Dermis lymphatic vessel endothelial cell (primary cell): ENCODE data around the gene ATP2B3. TPM values are rescaled to one million over a fixed set of nuclear protein-coding genes. Genes with fewer than 3 reads are reported as not detected.

Experiments used
- total RNA-seq: library from RNA; depleted of rRNA; stranded (reverse); fragments of >200 nt; gene quantifications from 2 replicates; pipeline ENCODE4 v1.2.1, GENCODE V29; 2014

ATP2B3 gene
- total RNA-seq, result under 0.01 TPM in 1 of 2 replicates, not detected in the other

DNA sequence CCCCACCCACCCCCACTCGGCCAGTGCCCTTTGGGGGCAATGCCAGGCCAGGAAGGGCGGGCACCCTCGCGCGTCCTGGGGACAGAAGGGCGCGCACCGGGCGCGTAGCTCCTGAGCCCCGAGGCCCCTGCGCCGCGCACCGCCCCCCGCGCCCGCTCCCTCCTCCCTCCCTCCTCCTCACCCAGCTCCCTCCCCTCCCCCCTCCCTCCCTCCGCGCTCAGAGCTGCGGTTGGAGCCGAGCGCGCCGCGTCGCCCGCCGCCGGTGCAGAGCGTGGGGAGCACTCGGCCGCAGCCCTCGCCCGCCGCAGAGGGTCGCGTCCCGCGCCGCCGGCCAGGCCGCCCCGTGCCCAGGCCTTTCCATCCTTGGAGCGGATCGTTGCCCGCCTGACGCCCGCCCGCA, at the start of gene ATP2B3:
ATP2B3 (plus strand) TSS at position 220 of the 400 bp plus-strand sequence. CDS start 18,606 bp downstream, outside the sequence.

DNA sequence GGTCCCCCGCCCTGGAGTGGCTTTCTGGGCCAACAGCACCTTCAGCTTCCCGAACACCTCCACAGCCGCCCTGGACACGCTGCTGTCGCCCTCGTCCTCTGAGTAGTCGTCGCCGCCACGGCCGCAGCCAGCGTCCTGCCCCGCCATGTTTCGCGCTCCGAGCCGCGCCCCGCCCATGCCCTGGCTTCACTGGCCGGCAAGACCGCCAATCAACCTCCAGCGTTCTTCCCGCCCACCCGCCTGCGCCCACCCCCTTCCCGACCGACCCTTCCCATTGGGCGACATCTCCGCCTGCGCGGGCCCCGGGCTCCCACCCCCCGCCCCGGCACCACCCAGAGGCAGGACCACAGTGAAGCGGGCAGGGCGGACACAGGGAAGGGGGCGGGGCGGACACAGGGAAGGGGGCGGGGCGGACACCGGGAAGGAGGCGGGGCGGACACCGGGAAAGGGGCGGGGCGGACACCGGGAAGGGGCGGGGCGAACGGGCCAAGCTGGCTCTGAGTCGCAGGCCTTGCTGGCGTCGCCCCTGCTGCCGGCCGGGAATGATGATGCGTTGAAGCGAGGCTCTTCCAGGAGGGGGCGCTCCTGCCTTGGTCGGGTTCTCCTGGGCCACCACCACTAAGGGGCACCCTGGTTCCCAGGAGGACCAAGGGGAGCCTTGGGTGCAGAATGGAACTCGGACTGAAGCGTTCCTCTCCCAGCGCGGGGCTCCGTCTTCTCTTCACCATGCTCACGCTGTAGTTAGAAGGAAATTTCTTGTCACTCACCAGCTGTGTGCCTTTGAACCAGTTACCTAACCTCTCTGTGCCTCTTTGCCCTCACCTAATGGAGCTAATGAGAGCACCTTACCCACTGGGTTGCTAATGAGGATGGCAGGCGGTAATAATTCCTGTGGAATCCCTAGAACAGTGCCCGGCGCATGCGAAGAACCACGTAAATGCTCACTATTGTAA, 46.8 kb upstream of the ATP2B3 start, which contains the start of gene HAUS7:
HAUS7 (minus strand) TSS at position 166 of the 953 bp plus-strand sequence; CDS start at position 147, 19 bp downstream.

DNA sequence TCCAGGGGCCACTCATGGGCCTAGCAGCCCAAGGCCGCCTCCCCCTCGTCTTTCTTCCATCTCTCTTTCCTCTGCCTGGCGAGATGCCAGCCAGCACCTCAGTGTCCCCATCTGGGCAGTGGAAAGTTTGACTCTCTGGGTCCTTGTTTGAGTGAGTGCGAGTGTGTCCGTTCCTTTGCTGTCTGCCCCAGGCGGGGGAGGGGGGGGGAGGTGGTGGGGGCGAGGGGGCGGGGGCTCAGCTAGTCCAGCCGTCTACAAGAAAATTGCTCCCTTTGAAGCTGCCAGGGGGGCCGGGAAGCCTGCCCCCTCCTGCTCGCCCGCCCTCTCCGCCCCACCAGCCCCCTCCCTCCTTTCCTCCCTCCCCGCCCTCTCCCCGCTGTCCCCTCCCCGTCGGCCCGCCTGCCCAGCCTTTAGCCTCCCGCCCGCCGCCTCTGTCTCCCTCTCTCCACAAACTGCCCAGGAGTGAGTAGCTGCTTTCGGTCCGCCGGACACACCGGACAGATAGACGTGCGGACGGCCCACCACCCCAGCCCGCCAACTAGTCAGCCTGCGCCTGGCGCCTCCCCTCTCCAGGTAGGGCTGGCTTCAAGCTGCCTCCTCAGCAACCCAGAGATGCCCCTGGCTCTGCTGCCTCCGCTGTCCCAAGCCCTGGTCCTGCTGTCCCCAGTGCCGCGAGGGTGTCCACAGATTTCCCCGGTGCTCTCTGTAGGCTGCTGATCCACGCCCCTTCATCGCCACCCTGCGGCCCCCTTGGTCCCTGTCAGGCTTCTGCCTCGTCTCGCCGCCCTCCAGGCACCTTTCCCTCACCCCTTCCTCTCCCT, 22.7 kb upstream of the ATP2B3 start, which contains the start of gene BGN:
BGN (plus strand) TSS at position 440 of the 821 bp plus-strand sequence. CDS start 9,652 bp downstream, outside the sequence.

DNA sequence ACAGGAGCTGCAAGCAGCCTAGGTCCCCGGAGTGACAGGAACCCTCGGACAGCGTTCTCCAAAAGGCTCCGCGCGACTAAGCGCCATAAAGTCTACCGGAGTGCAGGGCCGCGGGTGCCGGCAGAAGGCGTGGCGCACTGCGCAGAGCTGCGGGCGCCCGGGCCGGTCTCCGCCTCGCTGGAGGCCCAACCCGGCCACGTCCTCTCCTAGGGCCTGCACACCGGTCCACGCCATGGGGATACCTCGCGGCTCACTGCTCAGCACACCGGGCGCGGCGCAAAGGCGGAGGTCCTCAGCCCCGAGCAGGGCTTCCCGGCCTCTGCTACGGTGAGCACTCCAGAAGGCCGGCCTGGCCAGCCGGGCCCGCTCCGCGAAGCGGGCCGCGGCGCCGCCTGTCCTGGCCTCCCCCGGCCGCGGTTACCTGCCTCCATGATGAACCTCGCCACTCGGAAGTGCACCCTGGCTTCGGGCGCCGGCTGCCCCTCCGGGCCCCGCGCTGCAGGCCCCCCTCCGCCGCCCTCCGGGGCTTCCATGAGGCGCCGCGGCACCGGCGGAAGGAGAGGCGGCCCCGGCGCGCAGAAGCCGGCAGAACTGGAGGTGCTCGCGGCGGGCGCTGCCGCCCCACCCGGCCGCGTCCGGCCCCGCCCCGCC, 81.2 kb downstream of the ATP2B3 start, which contains the start of gene CCNQ:
CCNQ (minus strand) TSS at position 599 of the 651 bp plus-strand sequence; CDS start at position 533, 66 bp downstream.

Other genes with a start within 250 kb of the ATP2B3 start
- gene PNMA6F, start 195.9 kb upstream of the ATP2B3 start, total RNA-seq, result not detected in 2 replicates
- 4.6 and 4.9 TPM in 2 replicates for gene ZNF275, start 183.5 kb upstream of the ATP2B3 start, total RNA-seq
- not detected in 2 replicates for gene PNMA6E, start 116.3 kb upstream of the ATP2B3 start, total RNA-seq
- gene ZFP92, start 106.2 kb upstream of the ATP2B3 start, total RNA-seq, result 0.26 and 0.43 TPM in 2 replicates
- 1.0 and 4.7 TPM in 2 replicates for gene TREX2, start 71.6 kb upstream of the ATP2B3 start, total RNA-seq
- gene HAUS7, start 47.1 kb upstream of the ATP2B3 start, total RNA-seq, result 9.0 and 17.6 TPM in 2 replicates
- 11.2 and 22.4 TPM in 2 replicates for gene BGN, start 22.7 kb upstream of the ATP2B3 start, total RNA-seq
- 32.1 and 36.3 TPM in 2 replicates for gene CCNQ, start 81.5 kb downstream of the ATP2B3 start, total RNA-seq
- gene DUSP9, start 129.6 kb downstream of the ATP2B3 start, total RNA-seq, result 0.09 TPM in 1 of 2 replicates, not detected in the other
- gene PNCK, start 156.2 kb downstream of the ATP2B3 start, total RNA-seq, result not detected in 2 replicates
- gene SLC6A8, start 170.3 kb downstream of the ATP2B3 start, total RNA-seq, result 3.1 and 7.4 TPM in 2 replicates
- 362 and 467 TPM in 2 replicates for gene BCAP31, start 206.7 kb downstream of the ATP2B3 start, total RNA-seq
- 6.0 and 7.7 TPM in 2 replicates for gene ABCD1, start 207.2 kb downstream of the ATP2B3 start, total RNA-seq
- gene PLXNB3, start 246.6 kb downstream of the ATP2B3 start, total RNA-seq, result 2.4 and 3.1 TPM in 2 replicates